ENCODE measurements around the gene PAQR5. TPM values are rescaled to one million over a fixed set of nuclear protein-coding genes. Genes with fewer than 3 reads are reported as not detected.

The PAQR5 gene
- total and polyA plus RNA-seq, 7 donors: 0.36 to 19.7 (median 10.2) TPM; not detected in 2

- no peaks in the 10 kb centered on the region for H3K36me3 ChIP-seq
- TF ChIP-seq POLR2AphosphoS5 (IDR thresholded peaks at IDR 0.05): no peak
- no peak for TF ChIP-seq EP300 (IDR thresholded peaks at IDR 0.05)
- no peak for TF ChIP-seq CTCF (IDR thresholded peaks at IDR 0.05)
- no peak for TF ChIP-seq POLR2A (IDR thresholded peaks at IDR 0.05)
- H3K9me3 ChIP-seq: no peaks in the 10 kb centered on the region
- no peak overlapping the region for H3K4me3 ChIP-seq
- intact Hi-C loops (cut with DNase I): no loop called here
- DNase-seq: no peak
- H3K27ac ChIP-seq: no peak overlapping the region
- H3K4me1 ChIP-seq: no peaks in the 10 kb centered on the region
- 35 to 70% methylated on average over 7 of the region's 7 CpGs for WGBS, 2 donors
- no peaks in the 10 kb centered on the region for H3K27me3 ChIP-seq
Measured at GRCh38 chr15:69325456-69325971, 26.8 kb downstream of the PAQR5 start.

- no peak for DNase-seq
- no peak overlapping the region for H3K4me3 ChIP-seq
- no peaks in the 10 kb centered on the region for H3K27me3 ChIP-seq
- no peaks in the 10 kb centered on the region for H3K4me1 ChIP-seq
- no peak for TF ChIP-seq POLR2A (IDR thresholded peaks at IDR 0.05)
- TF ChIP-seq CTCF (IDR thresholded peaks at IDR 0.05): no peak
- no peak for TF ChIP-seq EP300 (IDR thresholded peaks at IDR 0.05)
- TF ChIP-seq POLR2AphosphoS5 (IDR thresholded peaks at IDR 0.05): no peak
- H3K36me3 ChIP-seq: no peaks in the 10 kb centered on the region
- intact Hi-C loops (cut with DNase I): no loop called here
- H3K27ac ChIP-seq: no peak overlapping the region
- no peaks in the 10 kb centered on the region for H3K9me3 ChIP-seq
- WGBS, 2 donors: 32 to 75% methylated on average over 1 of the region's 1 CpG
Measured at GRCh38 chr15:69328080-69328479, 29.4 kb downstream of the PAQR5 start.

- TF ChIP-seq CTCF (IDR thresholded peaks at IDR 0.05): no peak
- no peak for TF ChIP-seq POLR2AphosphoS5 (IDR thresholded peaks at IDR 0.05)
- TF ChIP-seq POLR2A (IDR thresholded peaks at IDR 0.05): no peak
- TF ChIP-seq EP300 (IDR thresholded peaks at IDR 0.05): no peak
- Histone ChIP-seq H3K9me3 (no peaks in the 10 kb centered on the region), H3K27ac (no peak overlapping the region), H3K27me3 (no peaks in the 10 kb centered on the region), H3K4me1 (no peaks in the 10 kb centered on the region), H3K36me3 (no peaks in the 10 kb centered on the region), H3K4me3 (no peak overlapping the region)
- intact Hi-C loops (cut with DNase I): no loop called here
- DNase-seq: no peak
- 15 to 59% methylated on average over 8 of the region's 8 CpGs for WGBS, 2 donors
Measured at GRCh38 chr15:69328739-69329138, 30.0 kb downstream of the PAQR5 start.

GRCh38 chr15:69337138-69337537 lies 38.4 kb downstream of the PAQR5 start:
- no peaks in the 10 kb centered on the region for H3K4me1 ChIP-seq
- no peaks in the 10 kb centered on the region for H3K36me3 ChIP-seq
- DNase-seq: no peak
- H3K9me3 ChIP-seq: no peaks in the 10 kb centered on the region
- TF ChIP-seq EP300 (IDR thresholded peaks at IDR 0.05): no peak
- no peak for TF ChIP-seq POLR2A (IDR thresholded peaks at IDR 0.05)
- TF ChIP-seq POLR2AphosphoS5 (IDR thresholded peaks at IDR 0.05): no peak
- TF ChIP-seq CTCF (IDR thresholded peaks at IDR 0.05): no peak
- intact Hi-C loops (cut with DNase I): no loop called here
- no peak overlapping the region for H3K4me3 ChIP-seq
- no peaks in the 10 kb centered on the region for H3K27me3 ChIP-seq
- H3K27ac ChIP-seq: no peak overlapping the region
- 20 to 54% methylated on average over 1 of the region's 1 CpG for WGBS, 2 donors

All from sigmoid colon (tissue), 7 donors.